Liver (tissue), 9 donors: ENCODE data around the gene PAX4. TPM values are rescaled to one million over a fixed set of nuclear protein-coding genes. Genes with fewer than 3 reads are reported as not detected.
A peak's percentile ranks its signal among the peaks of the same experiment; 100 is the strongest.

ENCODE experiments used
- DNase-seq: peaks from one replicate; pipeline ENCODE4 v3.0.0-alpha.2; 2017; ENCODE audit warnings: low spot score
- H3K27ac ChIP-seq, 2 donors: one replicate each; pipeline ENCODE4 v1.7.0; 2013; ENCODE audit warnings: inconsistent platforms in 2 of 2, low read length in 2 of 2, control low read depth in 1 of 2, low read depth in 1 of 2, mild to moderate bottlenecking in 1 of 2
- H3K27me3 ChIP-seq, 4 donors: one replicate each; pipeline versions ENCODE4 v1.6.1 to v1.7.0; 2013; ENCODE audit warnings: low read length in 3 of 4, inconsistent platforms in 1 of 4, mild to moderate bottlenecking in 1 of 4, moderate library complexity in 1 of 4; ENCODE audit not compliant: control insufficient read depth in 4 of 4, insufficient read depth in 4 of 4
- H3K36me3 ChIP-seq, 4 donors: one replicate each; pipeline versions ENCODE4 v1.6.1 to v1.7.0; 2013; ENCODE audit warnings: low read length in 3 of 4, mild to moderate bottlenecking in 3 of 4, low read depth in 1 of 4, moderate library complexity in 1 of 4; ENCODE audit not compliant: control insufficient read depth in 4 of 4, insufficient read depth in 3 of 4
- H3K4me1 ChIP-seq, 4 donors: one replicate each; pipeline versions ENCODE4 v1.6.1 to v1.7.0; 2013; ENCODE audit warnings: low read length in 3 of 4, mild to moderate bottlenecking in 3 of 4, moderate library complexity in 1 of 4; ENCODE audit not compliant: control insufficient read depth in 4 of 4, insufficient read depth in 4 of 4
- H3K4me3 ChIP-seq, 3 donors: one replicate each; pipeline versions ENCODE4 v1.6.1 to v1.7.0; 2013; ENCODE audit warnings: low read length in 3 of 3, control low read depth in 1 of 3, low read depth in 1 of 3, mild to moderate bottlenecking in 1 of 3
- H3K9ac ChIP-seq, 2 donors: one replicate each; pipeline ENCODE4 v1.7.0; 2013; ENCODE audit warnings: low read length in 2 of 2, mild to moderate bottlenecking in 2 of 2, moderate library complexity in 2 of 2, control low read depth in 1 of 2, low read depth in 1 of 2
- H3K9me3 ChIP-seq, 4 donors: one replicate each; pipeline versions ENCODE4 v1.6.1 to v1.7.0; 2013; ENCODE audit warnings: low read length in 3 of 4; ENCODE audit not compliant: control insufficient read depth in 4 of 4
- ATF3 ChIP-seq: IDR thresholded peaks from 2 replicates; pipeline ENCODE4 v1.6.1; 2016; ENCODE audit warnings: antibody characterized with exemption
- CTCF ChIP-seq: fragments of 150-350 bp; IDR thresholded peaks from 2 replicates; pipeline ENCODE4 v1.5.1; 2017; ENCODE audit warnings: improper control_type of control experiment, low read depth, low read length; ENCODE audit not compliant: missing input control
- EGR1 ChIP-seq, 2 donors: IDR thresholded peaks; 2 replicates each; pipeline ENCODE4 v1.6.1; 2016 to 2018; ENCODE audit warnings: antibody characterized with exemption in 2 of 2, low read depth in 2 of 2
- FOXA1 ChIP-seq: IDR thresholded peaks from 2 replicates; pipeline ENCODE4 v1.6.1; 2016; ENCODE audit warnings: antibody characterized with exemption
- FOXA2 ChIP-seq: IDR thresholded peaks from 2 replicates; pipeline ENCODE4 v1.6.1; 2016; ENCODE audit warnings: antibody characterized with exemption
- GABPA ChIP-seq, 2 donors: IDR thresholded peaks in 1 of 2; conservative IDR thresholded peaks in 1 of 2; 2 replicates each; pipeline ENCODE4 v1.6.1; 2016; ENCODE audit warnings: antibody characterized with exemption in 2 of 2, mild to moderate bottlenecking in 1 of 2, moderate library complexity in 1 of 2
- HNF4A ChIP-seq, 2 donors: conservative IDR thresholded peaks; 2 replicates each; pipeline ENCODE4 v1.6.1; 2016; ENCODE audit warnings: antibody characterized with exemption in 2 of 2, mild to moderate bottlenecking in 2 of 2
- HNF4G ChIP-seq: IDR thresholded peaks from 2 replicates; pipeline ENCODE4 v1.6.1; 2016; ENCODE audit warnings: antibody characterized with exemption
- JUND ChIP-seq, 2 donors: IDR thresholded peaks; 2 replicates each; pipeline ENCODE4 v1.6.1; 2016; ENCODE audit warnings: antibody characterized with exemption in 2 of 2
- MAX ChIP-seq: IDR thresholded peaks from 2 replicates; pipeline ENCODE4 v1.6.1; 2016; ENCODE audit warnings: antibody characterized with exemption
- NR2F2 ChIP-seq: IDR thresholded peaks from 2 replicates; pipeline ENCODE4 v1.6.1; 2016; ENCODE audit warnings: antibody characterized with exemption
- RAD21 ChIP-seq, 2 donors: IDR thresholded peaks; 2 replicates each; pipeline ENCODE4 v1.6.1; 2016; ENCODE audit warnings: antibody characterized with exemption in 2 of 2, mild to moderate bottlenecking in 2 of 2
- REST ChIP-seq: IDR thresholded peaks from 2 replicates; pipeline ENCODE4 v1.6.1; 2016; ENCODE audit warnings: antibody characterized with exemption, mild to moderate bottlenecking
- RXRA ChIP-seq, 2 donors: IDR thresholded peaks; 2 replicates each; pipeline ENCODE4 v1.6.1; 2017 to 2018; ENCODE audit warnings: antibody characterized with exemption in 2 of 2, mild to moderate bottlenecking in 1 of 2
- SP1 ChIP-seq: IDR thresholded peaks from 2 replicates; pipeline ENCODE4 v1.6.1; 2018; ENCODE audit warnings: antibody characterized with exemption, mild to moderate bottlenecking
- TAF1 ChIP-seq: conservative IDR thresholded peaks from 2 replicates; pipeline ENCODE4 v1.6.1; 2016; ENCODE audit warnings: antibody characterized with exemption, mild to moderate bottlenecking
- YY1 ChIP-seq: IDR thresholded peaks from 2 replicates; pipeline ENCODE4 v1.6.1; 2016; ENCODE audit warnings: antibody characterized with exemption, mild to moderate bottlenecking
- ZBTB33 ChIP-seq: IDR thresholded peaks from 2 replicates; pipeline ENCODE4 v1.6.1; 2016; ENCODE audit warnings: antibody characterized with exemption
- WGBS: extraction: QIAGEN DNeasy Blood & Tissue Kit; methylation state at CpG from one replicate; pipeline ENCODE4 v1.1.7; 2013; 5-methylcytosine and 5-hydroxymethylcytosine counted together
- polyA plus RNA-seq, 2 donors: library from polyadenylated mRNA; stranded (reverse) in 1 of 2; unstranded in 1 of 2; fragments of 200-250 nt in 1 of 2; fragments of >200 nt in 1 of 2; fragmentation: Nextera tagmentation in 1 of 2; extraction: Ambion mirVana in 1 of 2; gene quantifications; one replicate each; pipeline versions ENCODE4 v1.2.1 to v1.2.3, GENCODE V29; 2013 to 2015
- total RNA-seq, 2 donors: library from RNA; depleted of rRNA; stranded (reverse); fragments of >200 nt; gene quantifications; one replicate each; pipeline ENCODE4 v1.2.3, GENCODE V29; 2014
- donor health status: healthy.
- donor health status: healthy.
- donor health status: healthy.
- donor health status: healthy.
- donor health status: healthy.

Gene PAX4
- total and polyA plus RNA-seq, 4 donors, result not detected

GRCh38 chr7:127586346-127586745 is 31.6 kb downstream of the PAX4 start:
- Histone ChIP-seq H3K9ac (no peak overlapping the region), H3K9me3 (no peaks in the 10 kb centered on the region), H3K4me3 (no peak overlapping the region), H3K36me3 (peaks cover 5 to 8% (median 7%) of the 10 kb centered on the region in 4 donors), H3K27ac (no peak overlapping the region), H3K27me3 (no peaks in the 10 kb centered on the region), H3K4me1 (peaks cover 14 to 64% (median 51%) of the 10 kb centered on the region in 4 donors)
- 94% methylated on average over 2 of the region's 2 CpGs for WGBS
- DNase-seq, result no peak
- TF ChIP-seq ZBTB33, result no peak
- TF ChIP-seq HNF4A (conservative IDR thresholded peaks at IDR 0.05), result no peak
- no peak for TF ChIP-seq RAD21 (IDR thresholded peaks at IDR 0.05)
- no peak for TF ChIP-seq GABPA (IDR thresholded peaks at IDR 0.05 in 1 of 2, conservative IDR thresholded peaks at IDR 0.05 in 1 of 2)
- no peak for TF ChIP-seq FOXA2
- TF ChIP-seq MAX, result no peak
- no peak for TF ChIP-seq JUND (IDR thresholded peaks at IDR 0.05)
- no peak for TF ChIP-seq EGR1 (IDR thresholded peaks at IDR 0.05; ENCODE audit: low read depth in 2 of 2)
- no peak for TF ChIP-seq RXRA (IDR thresholded peaks at IDR 0.05)
- no peak for TF ChIP-seq FOXA1
- TF ChIP-seq SP1, result no peak
- no peak for TF ChIP-seq HNF4G
- TF ChIP-seq REST, result no peak
- TF ChIP-seq NR2F2, result no peak

- peaks cover 18 to 74% (median 60%) of the 10 kb centered on the region in 4 donors for H3K4me1 ChIP-seq
- 3% methylated on average over 78 of the region's 78 CpGs for WGBS
- no peak for TF ChIP-seq CTCF
- peak; percentile 55 for TF ChIP-seq SP1
- no peak for TF ChIP-seq MAX
- peak; percentile 70 to 93 for TF ChIP-seq GABPA (IDR thresholded peaks at IDR 0.05 in 1 of 2, conservative IDR thresholded peaks at IDR 0.05 in 1 of 2)
- TF ChIP-seq ZBTB33, result no peak
- TF ChIP-seq FOXA2, result no peak
- no peak for TF ChIP-seq HNF4A (conservative IDR thresholded peaks at IDR 0.05)
- TF ChIP-seq YY1, result peak; percentile 55
- no peak for TF ChIP-seq ATF3
- peak; percentile 45 for TF ChIP-seq TAF1
- no peak for TF ChIP-seq RXRA (IDR thresholded peaks at IDR 0.05)
- peak in 1 of 2 donors; percentile 18 for TF ChIP-seq RAD21 (IDR thresholded peaks at IDR 0.05)
These were observed 32.6 kb downstream of the PAX4 start, which contains the start of gene GCC1 for GRCh38 chr7:127585044-127585953. GCC1 (minus strand) TSS chr7:127585596; CDS start chr7:127585182, 414 bp downstream.

More at GRCh38 chr7:127585044-127585953, 32.6 kb downstream of the PAX4 start, which contains the start of gene GCC1:
- H3K9ac ChIP-seq, result peak within 1 kb of the TSS; percentile 70 to 72
- DNase-seq, result peak; percentile 99
- H3K27ac ChIP-seq, result peak within 1 kb of the TSS; percentile 63 to 71
- H3K36me3 ChIP-seq, result peaks cover 0 to under 1% (median 0%) of the 10 kb centered on the region in 4 donors
- no peaks in the 10 kb centered on the region for H3K27me3 ChIP-seq
- H3K4me3 ChIP-seq, result peak within 1 kb of the TSS; percentile 65 to 77 (median 75)
- no peaks in the 10 kb centered on the region for H3K9me3 ChIP-seq
